ENCODE measurements around the gene HOXA13. TPM values are rescaled to one million over a fixed set of nuclear protein-coding genes. Genes with fewer than 3 reads are reported as not detected.

The HOXA13 gene
- total and polyA plus RNA-seq, 2 experiments from 2014 or later: not detected

- Histone ChIP-seq H3K4me2 (peak within 1 kb of the TSS; percentile 75), H3K9me2 (ENCODE audit: insufficient read depth) (no peaks in the 10 kb centered on the region), H3F3A (replicated peaks; ENCODE audit: low read depth) (peaks cover 54% of the 10 kb centered on the region), H3K4me3 (peak within 1 kb of the TSS; percentile 43), H3K27ac (ENCODE audit: low read depth) (no peak within 1 kb of the TSS), H3K4me1 (ENCODE audit: insufficient read depth) (peaks cover 61% of the 10 kb centered on the region), H3K36me3 (ENCODE audit: insufficient read depth) (no peaks in the 10 kb centered on the region), H3K27me3 (ENCODE audit: insufficient read depth) (peaks cover 100% of the 10 kb centered on the region), H2AFZ (no peak within 1 kb of the TSS), H4K20me1 (replicated peaks; ENCODE audit: insufficient read depth) (peaks cover 44% of the 10 kb centered on the region), H3K79me2 (replicated peaks; ENCODE audit: insufficient read depth) (no peaks in the 10 kb centered on the region)
- Mint-ChIP-seq H3K27ac (no peak within 1 kb of the TSS), H3K9me3 (no peaks in the 10 kb centered on the region), H3K36me3 (ENCODE audit: low read depth) (no peaks in the 10 kb centered on the region), H3K4me3 (peak within 1 kb of the TSS; percentile 61), H3K4me1 (peaks cover 51% of the 10 kb centered on the region), H3K27me3 (ENCODE audit: insufficient read depth, low read depth, poor library complexity) (peaks cover 97% of the 10 kb centered on the region)
- ATAC-seq (no peak), DNase-seq (ENCODE audit: low spot score) (peak; percentile 62)
- TF ChIP-seq EZH2phosphoT487 (IDR thresholded peaks at IDR 0.05; ENCODE audit: unreplicated experiment): peak; percentile 50
- TF ChIP-seq, protein P1, sequence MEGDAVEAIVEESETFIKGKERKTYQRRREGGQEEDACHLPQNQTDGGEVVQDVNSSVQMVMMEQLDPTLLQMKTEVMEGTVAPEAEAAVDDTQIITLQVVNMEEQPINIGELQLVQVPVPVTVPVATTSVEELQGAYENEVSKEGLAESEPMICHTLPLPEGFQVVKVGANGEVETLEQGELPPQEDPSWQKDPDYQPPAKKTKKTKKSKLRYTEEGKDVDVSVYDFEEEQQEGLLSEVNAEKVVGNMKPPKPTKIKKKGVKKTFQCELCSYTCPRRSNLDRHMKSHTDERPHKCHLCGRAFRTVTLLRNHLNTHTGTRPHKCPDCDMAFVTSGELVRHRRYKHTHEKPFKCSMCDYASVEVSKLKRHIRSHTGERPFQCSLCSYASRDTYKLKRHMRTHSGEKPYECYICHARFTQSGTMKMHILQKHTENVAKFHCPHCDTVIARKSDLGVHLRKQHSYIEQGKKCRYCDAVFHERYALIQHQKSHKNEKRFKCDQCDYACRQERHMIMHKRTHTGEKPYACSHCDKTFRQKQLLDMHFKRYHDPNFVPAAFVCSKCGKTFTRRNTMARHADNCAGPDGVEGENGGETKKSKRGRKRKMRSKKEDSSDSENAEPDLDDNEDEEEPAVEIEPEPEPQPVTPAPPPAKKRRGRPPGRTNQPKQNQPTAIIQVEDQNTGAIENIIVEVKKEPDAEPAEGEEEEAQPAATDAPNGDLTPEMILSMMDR (conservative IDR thresholded peaks at IDR 0.05; ENCODE audit: low read depth in 2 of 2): no peak
- TF ChIP-seq, protein P2, sequence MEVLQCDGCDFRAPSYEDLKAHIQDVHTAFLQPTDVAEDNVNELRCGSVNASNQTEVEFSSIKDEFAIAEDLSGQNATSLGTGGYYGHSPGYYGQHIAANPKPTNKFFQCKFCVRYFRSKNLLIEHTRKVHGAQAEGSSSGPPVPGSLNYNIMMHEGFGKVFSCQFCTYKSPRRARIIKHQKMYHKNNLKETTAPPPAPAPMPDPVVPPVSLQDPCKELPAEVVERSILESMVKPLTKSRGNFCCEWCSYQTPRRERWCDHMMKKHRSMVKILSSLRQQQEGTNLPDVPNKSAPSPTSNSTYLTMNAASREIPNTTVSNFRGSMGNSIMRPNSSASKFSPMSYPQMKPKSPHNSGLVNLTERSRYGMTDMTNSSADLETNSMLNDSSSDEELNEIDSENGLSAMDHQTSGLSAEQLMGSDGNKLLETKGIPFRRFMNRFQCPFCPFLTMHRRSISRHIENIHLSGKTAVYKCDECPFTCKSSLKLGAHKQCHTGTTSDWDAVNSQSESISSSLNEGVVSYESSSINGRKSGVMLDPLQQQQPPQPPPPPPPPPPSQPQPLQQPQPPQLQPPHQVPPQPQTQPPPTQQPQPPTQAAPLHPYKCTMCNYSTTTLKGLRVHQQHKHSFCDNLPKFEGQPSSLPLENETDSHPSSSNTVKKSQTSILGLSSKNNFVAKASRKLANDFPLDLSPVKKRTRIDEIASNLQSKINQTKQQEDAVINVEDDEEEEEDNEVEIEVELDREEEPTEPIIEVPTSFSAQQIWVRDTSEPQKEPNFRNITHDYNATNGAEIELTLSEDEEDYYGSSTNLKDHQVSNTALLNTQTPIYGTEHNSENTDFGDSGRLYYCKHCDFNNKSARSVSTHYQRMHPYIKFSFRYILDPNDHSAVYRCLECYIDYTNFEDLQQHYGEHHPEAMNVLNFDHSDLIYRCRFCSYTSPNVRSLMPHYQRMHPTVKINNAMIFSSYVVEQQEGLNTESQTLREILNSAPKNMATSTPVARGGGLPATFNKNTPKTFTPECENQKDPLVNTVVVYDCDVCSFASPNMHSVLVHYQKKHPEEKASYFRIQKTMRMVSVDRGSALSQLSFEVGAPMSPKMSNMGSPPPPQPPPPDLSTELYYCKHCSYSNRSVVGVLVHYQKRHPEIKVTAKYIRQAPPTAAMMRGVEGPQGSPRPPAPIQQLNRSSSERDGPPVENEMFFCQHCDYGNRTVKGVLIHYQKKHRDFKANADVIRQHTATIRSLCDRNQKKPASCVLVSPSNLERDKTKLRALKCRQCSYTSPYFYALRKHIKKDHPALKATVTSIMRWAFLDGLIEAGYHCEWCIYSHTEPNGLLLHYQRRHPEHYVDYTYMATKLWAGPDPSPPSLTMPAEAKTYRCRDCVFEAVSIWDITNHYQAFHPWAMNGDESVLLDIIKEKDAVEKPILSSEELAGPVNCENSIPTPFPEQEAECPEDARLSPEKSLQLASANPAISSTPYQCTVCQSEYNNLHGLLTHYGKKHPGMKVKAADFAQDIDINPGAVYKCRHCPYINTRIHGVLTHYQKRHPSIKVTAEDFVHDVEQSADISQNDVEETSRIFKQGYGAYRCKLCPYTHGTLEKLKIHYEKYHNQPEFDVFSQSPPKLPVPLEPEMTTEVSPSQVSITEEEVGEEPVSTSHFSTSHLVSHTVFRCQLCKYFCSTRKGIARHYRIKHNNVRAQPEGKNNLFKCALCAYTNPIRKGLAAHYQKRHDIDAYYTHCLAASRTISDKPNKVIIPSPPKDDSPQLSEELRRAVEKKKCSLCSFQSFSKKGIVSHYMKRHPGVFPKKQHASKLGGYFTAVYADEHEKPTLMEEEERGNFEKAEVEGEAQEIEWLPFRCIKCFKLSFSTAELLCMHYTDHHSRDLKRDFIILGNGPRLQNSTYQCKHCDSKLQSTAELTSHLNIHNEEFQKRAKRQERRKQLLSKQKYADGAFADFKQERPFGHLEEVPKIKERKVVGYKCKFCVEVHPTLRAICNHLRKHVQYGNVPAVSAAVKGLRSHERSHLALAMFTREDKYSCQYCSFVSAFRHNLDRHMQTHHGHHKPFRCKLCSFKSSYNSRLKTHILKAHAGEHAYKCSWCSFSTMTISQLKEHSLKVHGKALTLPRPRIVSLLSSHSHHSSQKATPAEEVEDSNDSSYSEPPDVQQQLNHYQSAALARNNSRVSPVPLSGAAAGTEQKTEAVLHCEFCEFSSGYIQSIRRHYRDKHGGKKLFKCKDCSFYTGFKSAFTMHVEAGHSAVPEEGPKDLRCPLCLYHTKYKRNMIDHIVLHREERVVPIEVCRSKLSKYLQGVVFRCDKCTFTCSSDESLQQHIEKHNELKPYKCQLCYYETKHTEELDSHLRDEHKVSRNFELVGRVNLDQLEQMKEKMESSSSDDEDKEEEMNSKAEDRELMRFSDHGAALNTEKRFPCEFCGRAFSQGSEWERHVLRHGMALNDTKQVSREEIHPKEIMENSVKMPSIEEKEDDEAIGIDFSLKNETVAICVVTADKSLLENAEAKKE (CRISPR knock-in tag; IDR thresholded peaks at IDR 0.05): no peak
- no peak for TF ChIP-seq ETS1 (IDR thresholded peaks at IDR 0.05)
- TF ChIP-seq EZH2 (IDR thresholded peaks at IDR 0.05; ENCODE audit: low read depth, unreplicated experiment): peak; percentile 83
- TF ChIP-seq ZNF331 (CRISPR knock-in tag; IDR thresholded peaks at IDR 0.05; ENCODE audit: low read depth): no peak
- no peak for TF ChIP-seq JUNB (IDR thresholded peaks at IDR 0.05; ENCODE audit: unreplicated experiment)
- TF ChIP-seq CREB1 (CRISPR knock-in tag; IDR thresholded peaks at IDR 0.05; ENCODE audit: low read depth): 0 out of 2 replicates have a peak, but pooled peaks have one; percentile 53
Measured at GRCh38 chr7:27242555-27243339, 42.9 kb upstream of the HOXA13 start, which contains the start of gene EVX1. Gene EVX1, plus strand, starts transcription at chr7:27242802. Its CDS starts 229 bp downstream, at chr7:27243031.

Data from GM23338 (cell line).